Dendritic cell treated with granulocyte-macrophage colony-stimulating factor and Interleukin-4, amounts not matched to agents 40 ng/mL and 50 ng/mL, for 4 days (primary cell): ENCODE results near the gene SPAM1.

ENCODE experiments used
- H3K27ac Mint-ChIP-seq: one replicate; pipeline ENCODE4 v1.8.0; 2022; ENCODE audit warnings: mild to moderate bottlenecking, mixed read lengths
- H3K27me3 Mint-ChIP-seq: one replicate; pipeline ENCODE4 v1.8.0; 2022; ENCODE audit warnings: mild to moderate bottlenecking, mixed read lengths
- H3K36me3 Mint-ChIP-seq: one replicate; pipeline ENCODE4 v1.8.0; 2022; ENCODE audit warnings: low read depth, mixed read lengths
- H3K4me1 Mint-ChIP-seq: one replicate; pipeline ENCODE4 v1.8.0; 2022; ENCODE audit warnings: low read depth, mixed read lengths
- H3K4me3 Mint-ChIP-seq: one replicate; pipeline ENCODE4 v1.8.0; 2022; ENCODE audit warnings: mild to moderate bottlenecking, moderate library complexity, mixed read lengths
- H3K9me3 Mint-ChIP-seq: one replicate; pipeline ENCODE4 v1.8.0; 2022; ENCODE audit warnings: mixed read lengths
- intact Hi-C: fragments of 100-400 bp; cut with micrococcal nuclease; formaldehyde crosslinking; loops from one replicate; pipeline ENCODE4 v1.15.0; 2022

SPAM1 gene

DNA sequence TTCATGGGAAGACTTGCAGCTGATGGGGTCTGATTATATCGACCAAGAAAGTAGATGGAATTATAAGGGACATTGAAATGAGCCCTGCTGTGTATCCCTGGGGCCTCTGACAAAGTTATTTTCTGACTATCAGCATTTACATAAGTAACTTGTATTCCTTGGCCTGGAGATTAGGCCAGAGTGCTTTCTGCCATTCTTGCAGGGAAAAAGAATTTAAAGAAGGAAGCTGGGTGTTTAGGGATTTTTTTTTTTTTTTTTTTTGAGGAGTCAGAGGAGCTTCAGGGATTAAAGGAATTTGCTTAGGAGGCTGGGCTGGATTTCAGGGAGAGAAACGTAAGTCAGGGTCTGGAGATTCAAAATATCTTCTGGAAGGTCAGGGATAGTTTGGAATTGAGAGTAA, 4.6 kb downstream of the SPAM1 start:
- intact Hi-C loops = no loop called here
- Mint-ChIP-seq H3K27ac (no peak overlapping the region), H3K4me1 (no peaks in the 10 kb centered on the region), H3K36me3 (no peaks in the 10 kb centered on the region), H3K27me3 (no peaks in the 10 kb centered on the region), H3K4me3 (no peak overlapping the region), H3K9me3 (no peaks in the 10 kb centered on the region)

DNA sequence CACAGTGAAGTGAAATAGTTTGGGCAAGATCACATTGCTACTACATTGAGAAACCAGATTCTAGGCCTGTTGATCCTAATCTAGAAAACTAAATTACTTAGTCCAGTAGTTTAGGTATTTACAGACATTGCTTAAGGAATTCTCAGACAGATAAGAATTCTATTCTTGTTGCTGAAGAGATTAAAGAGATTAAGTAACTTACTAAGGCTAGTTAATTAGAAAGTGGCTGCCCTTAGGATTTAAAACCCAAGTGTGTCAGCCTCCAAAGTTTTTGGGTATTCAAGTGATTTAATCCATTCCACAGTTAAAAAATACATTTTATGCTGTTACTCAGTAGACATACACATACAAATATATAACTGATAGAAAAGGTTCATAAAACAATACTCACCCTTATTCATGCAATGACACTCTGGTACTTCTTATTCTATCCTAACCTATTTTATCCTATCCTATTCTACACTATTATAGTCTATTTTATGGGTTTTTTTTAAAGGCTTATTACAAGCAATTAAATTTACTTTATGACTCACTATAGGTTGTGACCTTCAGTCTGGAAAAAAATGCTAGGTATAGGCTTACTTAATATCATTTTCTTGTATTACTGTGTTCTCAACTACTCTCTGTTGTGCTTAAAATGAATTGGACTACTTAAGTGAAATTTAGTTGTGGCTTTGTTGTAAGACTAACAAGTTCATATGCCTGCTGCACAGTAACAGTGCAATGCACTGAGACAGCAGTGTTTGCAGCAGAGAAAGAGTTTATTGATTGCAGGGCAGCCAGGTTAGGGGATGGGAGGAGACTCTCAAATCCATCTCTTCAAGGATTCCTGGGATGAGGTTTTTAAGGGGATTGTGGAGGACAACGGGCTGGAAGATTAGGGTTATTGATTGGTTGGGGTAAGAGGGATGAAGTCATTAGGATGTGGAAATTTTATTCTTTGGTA, 10.7 kb downstream of the SPAM1 start:
- Mint-ChIP-seq H3K4me3 (no peak overlapping the region), H3K27me3 (no peaks in the 10 kb centered on the region), H3K27ac (no peak overlapping the region), H3K9me3 (peaks cover 12% of the 10 kb centered on the region), H3K4me1 (no peaks in the 10 kb centered on the region), H3K36me3 (no peaks in the 10 kb centered on the region)
- intact Hi-C loops = no loop called here

DNA sequence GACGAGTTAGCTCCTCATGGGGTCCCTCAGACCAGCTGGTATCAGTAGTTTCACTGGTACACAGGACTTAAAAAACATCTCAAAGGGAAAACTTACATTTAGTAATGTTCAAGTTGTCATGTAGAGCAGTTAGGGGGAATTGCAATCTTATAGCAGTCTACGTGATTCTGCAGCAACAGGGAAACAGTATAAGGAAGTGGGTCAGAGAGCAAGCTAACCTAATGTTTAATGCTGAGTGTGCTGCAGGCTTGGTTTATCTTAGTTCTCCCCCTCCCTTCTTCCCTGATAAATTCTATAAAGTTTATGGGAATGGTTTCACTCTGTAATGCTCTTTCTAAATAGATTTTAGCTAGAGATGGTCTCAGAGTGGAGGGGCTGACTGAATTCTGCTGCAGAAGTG, 11.3 kb downstream of the SPAM1 start:
- Mint-ChIP-seq H3K4me1 (no peaks in the 10 kb centered on the region), H3K4me3 (no peak overlapping the region), H3K27me3 (no peaks in the 10 kb centered on the region), H3K9me3 (peaks cover 12% of the 10 kb centered on the region), H3K36me3 (no peaks in the 10 kb centered on the region), H3K27ac (no peak overlapping the region)
- intact Hi-C loops = no loop called here

DNA sequence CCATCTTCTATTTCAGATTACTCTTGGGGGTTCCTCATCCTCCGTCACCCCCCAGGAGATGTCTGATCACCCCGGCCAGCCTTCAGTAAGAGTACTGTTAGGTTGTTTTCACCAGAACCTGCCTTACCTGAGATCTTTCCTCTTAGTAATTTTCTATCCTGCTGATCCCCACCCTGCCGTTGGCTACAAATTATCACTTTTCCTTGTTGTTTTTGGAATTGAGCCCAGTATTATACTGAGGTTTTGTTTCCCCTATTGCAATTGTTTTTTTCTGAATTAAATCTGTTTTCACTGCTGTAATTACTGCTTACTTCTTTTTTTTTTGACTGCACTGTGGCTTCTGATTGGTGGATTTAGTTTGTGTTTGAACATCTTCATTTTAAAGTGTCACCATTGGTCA, 14.7 kb downstream of the SPAM1 start:
- Mint-ChIP-seq H3K9me3 (peaks cover 12% of the 10 kb centered on the region), H3K4me1 (no peaks in the 10 kb centered on the region), H3K27me3 (no peaks in the 10 kb centered on the region), H3K27ac (no peak overlapping the region), H3K4me3 (no peak overlapping the region), H3K36me3 (no peaks in the 10 kb centered on the region)
- intact Hi-C loops = no loop called here

DNA sequence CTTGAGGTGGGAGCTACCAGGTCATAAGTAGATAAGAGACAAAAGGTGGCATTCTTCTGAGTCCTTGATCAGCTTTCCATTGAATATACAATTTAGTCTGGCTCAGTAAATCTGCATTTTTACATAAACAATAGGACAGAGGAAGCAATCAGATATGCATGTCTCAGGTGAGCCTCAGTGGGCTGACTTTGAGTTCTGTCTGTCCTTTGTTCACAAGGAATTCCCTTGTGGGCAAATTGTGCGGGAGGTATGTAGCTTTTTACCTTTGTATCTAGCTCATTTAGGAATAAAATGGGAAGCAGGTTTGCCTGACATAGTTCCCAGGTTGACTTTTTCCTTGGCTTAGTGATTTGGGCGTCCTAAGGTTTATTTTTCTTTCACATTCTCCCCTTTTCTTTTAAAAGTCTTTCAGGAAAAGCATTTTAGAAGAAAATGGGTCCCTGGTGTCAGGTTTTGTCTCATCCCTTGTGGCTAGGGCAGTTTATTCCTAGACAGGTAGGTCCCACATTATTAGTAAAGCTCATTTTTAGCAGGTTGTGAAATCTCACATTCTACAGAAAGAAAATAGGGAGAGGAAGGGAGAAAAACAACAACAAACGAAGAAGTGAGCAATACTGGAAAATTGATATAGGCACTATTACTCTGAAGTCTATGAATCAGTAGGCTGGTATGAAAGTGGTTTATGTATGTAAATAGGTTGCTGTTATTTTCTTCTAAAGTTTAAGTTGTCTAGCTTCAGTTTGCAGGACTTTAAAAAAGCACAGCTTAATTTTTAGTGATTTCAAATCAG, 16.5 kb downstream of the SPAM1 start:
- Mint-ChIP-seq H3K4me1 (no peaks in the 10 kb centered on the region), H3K9me3 (peaks cover 2% of the 10 kb centered on the region), H3K27ac (no peak overlapping the region), H3K4me3 (no peak overlapping the region), H3K36me3 (no peaks in the 10 kb centered on the region), H3K27me3 (no peaks in the 10 kb centered on the region)
- intact Hi-C loops = no loop called here

DNA sequence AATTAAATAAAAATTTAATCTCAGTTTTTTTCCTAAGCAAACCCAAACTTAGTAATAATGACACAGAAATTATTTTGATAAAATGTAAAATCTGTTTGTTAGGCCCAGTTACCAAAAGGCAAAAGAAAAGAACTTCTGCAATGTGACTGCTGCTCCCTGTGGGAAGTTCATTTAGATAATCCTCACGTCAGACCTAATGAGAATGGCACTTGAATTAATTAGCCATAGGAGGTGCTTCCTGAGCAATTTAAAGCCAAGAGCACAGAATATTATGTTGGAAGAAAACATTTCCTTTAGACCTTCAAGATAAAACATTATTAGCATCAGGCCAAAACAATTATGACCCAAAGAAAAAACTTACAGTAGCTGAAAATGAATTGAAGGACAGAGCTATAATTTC, 19.4 kb downstream of the SPAM1 start:
- H3K9me3 Mint-ChIP-seq = no peaks in the 10 kb centered on the region
- H3K4me1 Mint-ChIP-seq = no peaks in the 10 kb centered on the region
- intact Hi-C loops = no loop called here
- H3K36me3 Mint-ChIP-seq = no peaks in the 10 kb centered on the region
- H3K27ac Mint-ChIP-seq = no peak overlapping the region
- no peak overlapping the region for H3K4me3 Mint-ChIP-seq
- H3K27me3 Mint-ChIP-seq = no peaks in the 10 kb centered on the region

DNA sequence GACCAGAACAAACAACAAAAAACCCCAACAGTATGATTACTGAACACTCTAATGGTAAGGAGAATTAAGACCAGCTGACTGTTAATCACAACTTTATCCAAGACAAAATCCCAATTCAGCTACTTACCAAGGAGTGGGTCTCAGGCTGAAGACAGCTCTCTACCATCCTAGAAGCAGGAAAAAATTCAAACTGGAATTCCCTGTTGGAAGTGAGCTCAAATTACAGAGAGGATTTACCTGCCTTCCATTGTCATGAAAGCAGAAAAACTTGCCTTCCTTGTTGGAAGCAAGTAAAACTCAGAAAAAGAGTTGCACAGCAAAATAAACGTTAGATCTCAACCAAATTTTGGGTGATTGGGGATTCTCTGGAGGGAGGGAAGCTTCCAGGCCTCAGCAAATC, 20.9 kb downstream of the SPAM1 start:
- H3K36me3 Mint-ChIP-seq = no peaks in the 10 kb centered on the region
- no peak overlapping the region for H3K27ac Mint-ChIP-seq
- no peaks in the 10 kb centered on the region for H3K4me1 Mint-ChIP-seq
- no peaks in the 10 kb centered on the region for H3K9me3 Mint-ChIP-seq
- H3K4me3 Mint-ChIP-seq = no peak overlapping the region
- no peaks in the 10 kb centered on the region for H3K27me3 Mint-ChIP-seq
- intact Hi-C loops = no loop called here

DNA sequence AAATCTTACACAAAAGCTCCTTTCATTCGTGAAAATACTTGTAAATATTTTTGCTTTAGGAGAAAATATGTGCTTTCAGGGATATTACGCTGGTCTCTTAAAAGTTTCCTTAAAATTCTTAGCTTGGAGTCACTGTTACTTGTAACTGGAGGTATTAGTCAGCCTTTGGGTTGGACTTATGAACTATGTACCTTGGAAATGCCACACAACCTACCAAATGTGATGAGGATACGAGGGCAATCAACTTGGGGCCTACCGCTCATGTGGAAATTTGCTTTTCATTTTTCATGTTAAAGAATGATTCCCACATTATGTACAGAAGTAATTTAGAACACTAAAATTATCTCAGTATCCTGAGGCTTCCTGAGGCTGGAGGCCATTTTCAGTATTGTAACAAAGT, 23.1 kb downstream of the SPAM1 start:
- H3K4me1 Mint-ChIP-seq = no peaks in the 10 kb centered on the region
- H3K36me3 Mint-ChIP-seq = no peaks in the 10 kb centered on the region
- H3K4me3 Mint-ChIP-seq = no peak overlapping the region
- H3K27me3 Mint-ChIP-seq = no peaks in the 10 kb centered on the region
- no peaks in the 10 kb centered on the region for H3K9me3 Mint-ChIP-seq
- H3K27ac Mint-ChIP-seq = no peak overlapping the region
- intact Hi-C loops = no loop called here

DNA sequence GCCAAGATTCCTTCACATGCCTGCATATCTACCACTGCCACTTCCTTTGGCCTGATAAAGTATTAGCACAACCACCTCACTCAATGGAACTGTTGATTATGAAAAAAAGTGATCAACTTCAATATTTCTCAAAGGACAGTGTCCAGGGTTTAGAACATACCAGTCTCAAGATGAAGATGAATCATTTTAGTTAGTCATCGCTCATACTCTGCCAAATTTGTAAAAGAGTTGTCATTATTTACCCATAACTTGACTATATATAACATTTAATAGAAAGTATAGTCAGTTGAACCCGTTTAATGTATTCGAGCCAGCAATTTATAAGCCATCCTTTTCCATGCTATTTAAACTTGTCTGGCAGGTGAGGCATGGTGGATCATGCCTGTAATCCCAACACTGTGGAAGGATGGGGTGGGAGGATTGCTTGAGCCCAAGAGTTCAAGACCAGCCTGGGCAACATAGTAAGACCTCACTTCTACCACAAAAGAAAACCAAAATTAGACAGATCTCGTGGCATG, 33.2 kb downstream of the SPAM1 start:
- Mint-ChIP-seq H3K4me1 (no peaks in the 10 kb centered on the region), H3K27ac (no peak overlapping the region), H3K27me3 (no peaks in the 10 kb centered on the region), H3K4me3 (no peak overlapping the region), H3K36me3 (no peaks in the 10 kb centered on the region), H3K9me3 (no peaks in the 10 kb centered on the region)
- intact Hi-C loops = no loop called here

DNA sequence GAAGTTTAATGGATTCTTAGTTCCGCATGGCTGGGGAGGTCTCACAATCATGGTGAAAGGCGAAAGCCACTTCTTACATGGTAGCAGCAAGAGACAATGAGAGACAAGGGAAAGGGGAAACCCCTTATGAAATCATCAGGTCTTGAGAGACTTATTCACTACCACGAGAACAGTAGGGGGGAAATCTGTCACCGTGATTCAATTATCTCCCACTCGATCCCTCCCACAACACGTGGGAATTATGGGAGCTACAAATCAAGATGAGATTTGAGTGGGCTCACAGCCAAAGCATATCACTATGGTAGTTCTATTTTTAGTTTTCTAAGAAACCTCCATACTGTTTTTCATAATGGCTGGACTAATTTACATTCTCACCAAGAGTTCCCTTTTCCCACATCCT, 36.7 kb downstream of the SPAM1 start:
- no peaks in the 10 kb centered on the region for H3K36me3 Mint-ChIP-seq
- H3K9me3 Mint-ChIP-seq = no peaks in the 10 kb centered on the region
- intact Hi-C loops = no loop called here
- H3K4me3 Mint-ChIP-seq = no peak overlapping the region
- no peaks in the 10 kb centered on the region for H3K27me3 Mint-ChIP-seq
- no peaks in the 10 kb centered on the region for H3K4me1 Mint-ChIP-seq
- H3K27ac Mint-ChIP-seq = no peak overlapping the region

DNA sequence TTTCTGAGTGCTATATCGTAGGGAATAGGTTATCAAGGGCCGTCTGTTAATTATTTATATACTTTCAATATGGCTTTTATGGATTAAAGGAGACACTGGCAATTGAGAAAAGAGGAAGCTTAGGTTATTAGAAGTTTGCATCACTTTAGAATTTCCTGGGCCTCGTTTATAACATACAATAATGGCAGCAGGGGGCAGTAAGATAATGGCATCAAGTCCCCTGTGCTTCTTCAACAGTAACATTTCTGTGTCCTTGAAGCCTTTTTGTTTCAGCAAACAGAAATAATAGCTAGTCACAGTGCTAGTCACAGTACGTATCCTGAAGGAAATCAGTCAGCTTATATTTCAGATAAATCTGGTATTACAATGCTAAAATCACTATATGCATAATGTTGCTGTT, 41.9 kb downstream of the SPAM1 start:
- no peak overlapping the region for H3K4me3 Mint-ChIP-seq
- no peaks in the 10 kb centered on the region for H3K9me3 Mint-ChIP-seq
- H3K27me3 Mint-ChIP-seq = peaks cover 2% of the 10 kb centered on the region
- intact Hi-C loops = no loop called here
- no peaks in the 10 kb centered on the region for H3K4me1 Mint-ChIP-seq
- H3K36me3 Mint-ChIP-seq = no peaks in the 10 kb centered on the region
- H3K27ac Mint-ChIP-seq = no peak overlapping the region

DNA sequence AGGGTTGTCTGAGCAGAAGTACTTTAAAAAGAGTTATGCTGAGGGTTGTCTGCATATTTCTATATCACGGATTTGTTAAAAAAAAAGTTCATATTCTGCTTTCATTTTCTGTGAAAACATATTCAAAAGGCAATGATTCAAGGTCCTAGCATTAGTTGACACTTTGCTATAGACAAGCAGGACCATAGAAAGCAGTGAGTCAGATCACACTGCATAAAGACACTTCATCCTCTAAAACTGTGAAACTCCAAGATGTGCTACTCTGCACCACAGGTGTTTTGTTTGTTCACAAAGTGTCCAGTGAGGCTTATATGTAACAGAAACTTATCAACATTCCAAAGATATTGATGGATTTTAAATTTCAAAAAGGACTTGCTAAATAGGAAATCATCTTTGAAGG, 47.0 kb downstream of the SPAM1 start:
- Mint-ChIP-seq H3K4me1 (no peaks in the 10 kb centered on the region), H3K9me3 (no peaks in the 10 kb centered on the region), H3K27ac (no peak overlapping the region), H3K36me3 (no peaks in the 10 kb centered on the region), H3K4me3 (no peak overlapping the region), H3K27me3 (peaks cover 2% of the 10 kb centered on the region)
- intact Hi-C loops = no loop called here

DNA sequence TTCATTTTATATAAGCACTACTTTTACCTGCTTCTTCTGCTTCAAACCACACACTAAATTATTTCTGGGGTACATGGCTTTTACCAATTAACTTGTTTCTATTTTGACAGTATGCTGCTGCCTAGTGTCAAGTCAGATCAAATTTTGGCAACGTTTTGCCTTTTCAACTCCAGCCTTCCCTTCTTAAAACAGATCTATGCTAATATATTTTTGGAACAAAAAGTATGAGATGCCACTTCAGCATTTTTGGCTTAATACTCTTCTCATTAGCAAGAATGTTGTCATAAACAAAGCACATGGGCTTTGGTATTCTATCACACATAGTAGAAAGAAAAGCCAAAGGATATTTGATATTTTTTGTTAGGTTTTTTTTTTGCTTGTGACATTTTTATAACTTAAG, 47.8 kb downstream of the SPAM1 start:
- no peak overlapping the region for H3K4me3 Mint-ChIP-seq
- H3K36me3 Mint-ChIP-seq = no peaks in the 10 kb centered on the region
- intact Hi-C loops = no loop called here
- H3K4me1 Mint-ChIP-seq = no peaks in the 10 kb centered on the region
- H3K9me3 Mint-ChIP-seq = no peaks in the 10 kb centered on the region
- H3K27ac Mint-ChIP-seq = no peak overlapping the region
- H3K27me3 Mint-ChIP-seq = no peaks in the 10 kb centered on the region

DNA sequence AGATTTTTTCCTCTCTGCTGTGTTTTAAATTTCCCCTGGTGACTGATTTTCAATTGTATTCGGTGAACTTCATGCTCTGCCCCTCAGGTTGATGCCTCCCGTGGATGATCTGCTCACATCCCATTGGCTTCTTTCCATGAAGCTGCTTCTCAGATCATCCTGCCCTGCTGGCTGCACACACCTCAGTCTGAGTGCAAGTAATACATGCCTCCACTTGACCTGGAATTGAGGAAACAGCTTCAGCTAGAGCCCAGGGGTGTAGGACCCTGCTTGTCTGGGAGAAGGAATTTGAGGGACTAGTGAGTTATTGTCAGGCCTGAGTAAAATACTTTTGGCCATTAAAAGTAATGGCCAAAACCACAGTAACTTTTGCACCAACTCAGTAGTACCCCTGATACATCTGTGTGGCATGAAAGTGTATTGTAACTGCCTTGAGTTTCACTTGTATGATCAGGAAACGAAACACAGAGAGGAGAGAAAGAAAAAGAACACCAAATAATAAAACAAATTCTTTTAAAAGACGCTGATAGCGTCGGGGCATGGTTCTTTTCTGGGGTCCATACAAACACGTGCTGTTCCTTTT, 49.4 kb downstream of the SPAM1 start:
- Mint-ChIP-seq H3K9me3 (no peaks in the 10 kb centered on the region), H3K4me3 (no peak overlapping the region), H3K27me3 (no peaks in the 10 kb centered on the region), H3K4me1 (no peaks in the 10 kb centered on the region), H3K27ac (no peak overlapping the region), H3K36me3 (no peaks in the 10 kb centered on the region)
- intact Hi-C loops = no loop called here
